NCI-H510A (cell line): ENCODE data around the gene PRR29.
A peak's percentile ranks its signal among the peaks of the same experiment; 100 is the strongest.

Experiments used
- DNase-seq: peaks from one replicate; lab custom pipeline; 2025; lab: John Stamatoyannopoulos, UW

Gene PRR29

GRCh38 chr17:63998050-63998720, at the start of gene PRR29:
TSS of gene PRR29 (plus strand) at chr17:63998351. CDS start at chr17:63998365, 14 bp downstream.
- DNase-seq, result peak; percentile 90

- no peak for DNase-seq
Observed at GRCh38 chr17:63948521-63948920, 49.6 kb upstream of the PRR29 start.

- DNase-seq, result no peak
Observed at GRCh38 chr17:63949576-63950250, 48.4 kb upstream of the PRR29 start.

GRCh38 chr17:63950940-63951907, 46.9 kb upstream of the PRR29 start:
- DNase-seq, result peak; percentile 47

- DNase-seq, result peak; percentile 87
Observed at GRCh38 chr17:63954402-63955063, 43.6 kb upstream of the PRR29 start.

- DNase-seq, result no peak
Observed at GRCh38 chr17:63955232-63955631, 42.9 kb upstream of the PRR29 start.

GRCh38 chr17:63955791-63956190, 42.4 kb upstream of the PRR29 start:
- DNase-seq, result no peak

- no peak for DNase-seq
Observed at GRCh38 chr17:63956296-63956920, 41.7 kb upstream of the PRR29 start.

- DNase-seq, result no peak
Observed at GRCh38 chr17:63960006-63960405, 38.1 kb upstream of the PRR29 start.

- no peak for DNase-seq
Observed at GRCh38 chr17:63960430-63960829, 37.7 kb upstream of the PRR29 start.

- no peak for DNase-seq
Observed at GRCh38 chr17:63961355-63962212, 36.6 kb upstream of the PRR29 start.

- no peak for DNase-seq
Observed at GRCh38 chr17:63962298-63962744, 35.8 kb upstream of the PRR29 start.

GRCh38 chr17:63963123-63963522, 35.0 kb upstream of the PRR29 start:
- DNase-seq, result no peak

- DNase-seq, result no peak
Observed at GRCh38 chr17:63966646-63967264, 31.4 kb upstream of the PRR29 start.

- DNase-seq, result no peak
Observed at GRCh38 chr17:63967953-63968352, 30.2 kb upstream of the PRR29 start.

- DNase-seq, result no peak
Observed at GRCh38 chr17:63969278-63969677, 28.9 kb upstream of the PRR29 start.

GRCh38 chr17:63972796-63973195, 25.4 kb upstream of the PRR29 start, which contains the start of gene SCN4A:
TSS of gene SCN4A (minus strand) at chr17:63972918. CDS start at chr17:63972841, 77 bp downstream.
- no peak for DNase-seq

- no peak for DNase-seq
Observed at GRCh38 chr17:63973247-63973646, 24.9 kb upstream of the PRR29 start.

GRCh38 chr17:63973930-63974593, 24.1 kb upstream of the PRR29 start:
- DNase-seq, result peak; percentile 40
